HL-60 (cell line): Measurements from ENCODE around the gene ZKSCAN2.

Source experiments
- DNase-seq, 2 experiments: peaks; one replicate each; pipeline ENCODE4 v3.0.0-alpha.2; 2010 to 2020; ENCODE audit warnings: low read depth in 1 of 2, low spot score in 1 of 2
- H3K27ac ChIP-seq: fragments of 250-450 bp; sonication (Bioruptor Pico); replicated peaks from 2 replicates; pipeline ENCODE4 v1.5.1; 2020; ENCODE audit warnings: mild to moderate bottlenecking, moderate library complexity
- H3K27me3 ChIP-seq: fragments of 250-450 bp; sonication (Bioruptor Pico); 2 replicates; pipeline ENCODE4 v1.5.1; 2021; ENCODE audit warnings: mild to moderate bottlenecking, moderate library complexity; ENCODE audit not compliant: insufficient read depth, poor library complexity, severe bottlenecking
- H3K4me3 ChIP-seq: replicated peaks from 2 replicates; pipeline ENCODE4 v1.5.1; 2011; ENCODE audit warnings: mild to moderate bottlenecking, control low read depth, low read length; ENCODE audit not compliant: insufficient read depth
- CTCF ChIP-seq: IDR thresholded peaks from one replicate; pipeline ENCODE4 v1.5.1; 2011; ENCODE audit warnings: low read length, control low read depth, inconsistent platforms; ENCODE audit not compliant: insufficient read depth
- GABPA ChIP-seq: IDR thresholded peaks from 2 replicates; pipeline ENCODE4 v1.6.1; 2012; ENCODE audit warnings: low read depth
- POLR2AphosphoS5 ChIP-seq: IDR thresholded peaks from 2 replicates; pipeline ENCODE4 v1.6.1; 2012; ENCODE audit warnings: low read depth
- REST ChIP-seq: IDR thresholded peaks from 2 replicates; pipeline ENCODE4 v1.6.1; 2012; ENCODE audit warnings: low read depth; ENCODE audit not compliant: insufficient replicate concordance
- SPI1 ChIP-seq: IDR thresholded peaks from 2 replicates; pipeline ENCODE4 v1.6.1; 2012; ENCODE audit warnings: low read depth, mild to moderate bottlenecking, borderline replicate concordance

The ZKSCAN2 gene

GRCh38 chr16:25199457-25199856 lies 58.2 kb downstream of the ZKSCAN2 start:
- no peak for TF ChIP-seq GABPA
- TF ChIP-seq CTCF = no peak
- TF ChIP-seq REST = no peak
- TF ChIP-seq POLR2AphosphoS5 = no peak
- TF ChIP-seq SPI1 = no peak
- Histone ChIP-seq H3K4me3 (no peak overlapping the region), H3K27me3 (no peaks in the 10 kb centered on the region), H3K27ac (no peak overlapping the region)
- no peak for DNase-seq

GRCh38 chr16:25198021-25198420 lies 59.6 kb downstream of the ZKSCAN2 start:
- DNase-seq = no peak
- H3K4me3 ChIP-seq = no peak overlapping the region
- H3K27me3 ChIP-seq = no peaks in the 10 kb centered on the region
- H3K27ac ChIP-seq = no peak overlapping the region
- TF ChIP-seq REST = no peak
- no peak for TF ChIP-seq SPI1
- no peak for TF ChIP-seq POLR2AphosphoS5
- TF ChIP-seq CTCF = no peak
- TF ChIP-seq GABPA = no peak

GRCh38 chr16:25194273-25194878 lies 63.3 kb downstream of the ZKSCAN2 start:
- Histone ChIP-seq H3K27me3 (no peaks in the 10 kb centered on the region), H3K27ac (no peak overlapping the region), H3K4me3 (no peak overlapping the region)
- TF ChIP-seq POLR2AphosphoS5 (no peak), CTCF (no peak), SPI1 (no peak), REST (no peak), GABPA (no peak)
- DNase-seq = no peak
